Liver (tissue), 9 donors: ENCODE measurements around the gene MYO3B. TPM values are rescaled to one million over a fixed set of nuclear protein-coding genes. Genes with fewer than 3 reads are reported as not detected.

ENCODE experiments used
- DNase-seq: peaks from one replicate; pipeline ENCODE4 v3.0.0-alpha.2; 2017; ENCODE audit warnings: low spot score
- H3K27ac ChIP-seq, 2 donors: one replicate each; pipeline ENCODE4 v1.7.0; 2013; ENCODE audit warnings: inconsistent platforms in 2 of 2, low read length in 2 of 2, control low read depth in 1 of 2, low read depth in 1 of 2, mild to moderate bottlenecking in 1 of 2
- H3K27me3 ChIP-seq, 4 donors: one replicate each; pipeline versions ENCODE4 v1.6.1 to v1.7.0; 2013; ENCODE audit warnings: low read length in 3 of 4, inconsistent platforms in 1 of 4, mild to moderate bottlenecking in 1 of 4, moderate library complexity in 1 of 4; ENCODE audit not compliant: control insufficient read depth in 4 of 4, insufficient read depth in 4 of 4
- H3K36me3 ChIP-seq, 4 donors: one replicate each; pipeline versions ENCODE4 v1.6.1 to v1.7.0; 2013; ENCODE audit warnings: low read length in 3 of 4, mild to moderate bottlenecking in 3 of 4, low read depth in 1 of 4, moderate library complexity in 1 of 4; ENCODE audit not compliant: control insufficient read depth in 4 of 4, insufficient read depth in 3 of 4
- H3K4me1 ChIP-seq, 4 donors: one replicate each; pipeline versions ENCODE4 v1.6.1 to v1.7.0; 2013; ENCODE audit warnings: low read length in 3 of 4, mild to moderate bottlenecking in 3 of 4, moderate library complexity in 1 of 4; ENCODE audit not compliant: control insufficient read depth in 4 of 4, insufficient read depth in 4 of 4
- H3K4me3 ChIP-seq, 3 donors: one replicate each; pipeline versions ENCODE4 v1.6.1 to v1.7.0; 2013; ENCODE audit warnings: low read length in 3 of 3, control low read depth in 1 of 3, low read depth in 1 of 3, mild to moderate bottlenecking in 1 of 3
- H3K9ac ChIP-seq, 2 donors: one replicate each; pipeline ENCODE4 v1.7.0; 2013; ENCODE audit warnings: low read length in 2 of 2, mild to moderate bottlenecking in 2 of 2, moderate library complexity in 2 of 2, control low read depth in 1 of 2, low read depth in 1 of 2
- H3K9me3 ChIP-seq, 4 donors: one replicate each; pipeline versions ENCODE4 v1.6.1 to v1.7.0; 2013; ENCODE audit warnings: low read length in 3 of 4; ENCODE audit not compliant: control insufficient read depth in 4 of 4
- CTCF ChIP-seq: fragments of 150-350 bp; IDR thresholded peaks from 2 replicates; pipeline ENCODE4 v1.5.1; 2017; ENCODE audit warnings: improper control_type of control experiment, low read depth, low read length; ENCODE audit not compliant: missing input control
- EGR1 ChIP-seq, 2 donors: IDR thresholded peaks; 2 replicates each; pipeline ENCODE4 v1.6.1; 2016 to 2018; ENCODE audit warnings: antibody characterized with exemption in 2 of 2, low read depth in 2 of 2
- FOXA2 ChIP-seq: IDR thresholded peaks from 2 replicates; pipeline ENCODE4 v1.6.1; 2016; ENCODE audit warnings: antibody characterized with exemption
- HNF4A ChIP-seq, 2 donors: conservative IDR thresholded peaks; 2 replicates each; pipeline ENCODE4 v1.6.1; 2016; ENCODE audit warnings: antibody characterized with exemption in 2 of 2, mild to moderate bottlenecking in 2 of 2
- JUND ChIP-seq, 2 donors: IDR thresholded peaks; 2 replicates each; pipeline ENCODE4 v1.6.1; 2016; ENCODE audit warnings: antibody characterized with exemption in 2 of 2
- MAX ChIP-seq: IDR thresholded peaks from 2 replicates; pipeline ENCODE4 v1.6.1; 2016; ENCODE audit warnings: antibody characterized with exemption
- NR2F2 ChIP-seq: IDR thresholded peaks from 2 replicates; pipeline ENCODE4 v1.6.1; 2016; ENCODE audit warnings: antibody characterized with exemption
- RAD21 ChIP-seq, 2 donors: IDR thresholded peaks; 2 replicates each; pipeline ENCODE4 v1.6.1; 2016; ENCODE audit warnings: antibody characterized with exemption in 2 of 2, mild to moderate bottlenecking in 2 of 2
- REST ChIP-seq: IDR thresholded peaks from 2 replicates; pipeline ENCODE4 v1.6.1; 2016; ENCODE audit warnings: antibody characterized with exemption, mild to moderate bottlenecking
- SP1 ChIP-seq: IDR thresholded peaks from 2 replicates; pipeline ENCODE4 v1.6.1; 2018; ENCODE audit warnings: antibody characterized with exemption, mild to moderate bottlenecking
- YY1 ChIP-seq: IDR thresholded peaks from 2 replicates; pipeline ENCODE4 v1.6.1; 2016; ENCODE audit warnings: antibody characterized with exemption, mild to moderate bottlenecking
- WGBS: extraction: QIAGEN DNeasy Blood & Tissue Kit; methylation state at CpG from one replicate; pipeline ENCODE4 v1.1.7; 2013; 5-methylcytosine and 5-hydroxymethylcytosine counted together
- polyA plus RNA-seq, 2 donors: library from polyadenylated mRNA; stranded (reverse) in 1 of 2; unstranded in 1 of 2; fragments of 200-250 nt in 1 of 2; fragments of >200 nt in 1 of 2; fragmentation: Nextera tagmentation in 1 of 2; extraction: Ambion mirVana in 1 of 2; gene quantifications; one replicate each; pipeline versions ENCODE4 v1.2.1 to v1.2.3, GENCODE V29; 2013 to 2015
- total RNA-seq, 2 donors: library from RNA; depleted of rRNA; stranded (reverse); fragments of >200 nt; gene quantifications; one replicate each; pipeline ENCODE4 v1.2.3, GENCODE V29; 2014
- donor health status: healthy.
- donor health status: healthy.
- donor health status: healthy.
- donor health status: healthy.
- donor health status: healthy.

The MYO3B gene
- total and polyA plus RNA-seq, 4 donors, result under 0.01 to 0.05 TPM; not detected in 2

- no peak for TF ChIP-seq REST
Observed at GRCh38 chr2:170145675-170146432, 32.1 kb upstream of the MYO3B start (continued).

GRCh38 chr2:170146784-170147183 lies 31.2 kb upstream of the MYO3B start:
- no peak overlapping the region for H3K9ac ChIP-seq
- no peaks in the 10 kb centered on the region for H3K9me3 ChIP-seq

GRCh38 chr2:170147576-170147975 lies 30.4 kb upstream of the MYO3B start:
- WGBS, result 83% methylated on average over 3 of the region's 3 CpGs

More at GRCh38 chr2:170146784-170147183, 31.2 kb upstream of the MYO3B start:
- Histone ChIP-seq H3K27ac (no peak overlapping the region), H3K4me1 (no peaks in the 10 kb centered on the region), H3K36me3 (no peaks in the 10 kb centered on the region), H3K4me3 (no peak overlapping the region), H3K27me3 (peaks cover 0 to 3% (median 0%) of the 10 kb centered on the region in 4 donors)
- no peak for TF ChIP-seq RAD21 (IDR thresholded peaks at IDR 0.05)
- TF ChIP-seq SP1, result no peak
- TF ChIP-seq YY1, result no peak
- no peak for TF ChIP-seq CTCF
- TF ChIP-seq EGR1 (IDR thresholded peaks at IDR 0.05; ENCODE audit: low read depth in 2 of 2), result no peak
- no peak for TF ChIP-seq JUND (IDR thresholded peaks at IDR 0.05)
- WGBS, result 79% methylated on average over 4 of the region's 4 CpGs
- no peak for DNase-seq

More at GRCh38 chr2:170147576-170147975, 30.4 kb upstream of the MYO3B start:
- Histone ChIP-seq H3K4me3 (no peak overlapping the region), H3K27ac (no peak overlapping the region), H3K9me3 (no peaks in the 10 kb centered on the region), H3K36me3 (no peaks in the 10 kb centered on the region), H3K9ac (no peak overlapping the region), H3K27me3 (peaks cover 0 to 3% (median 0%) of the 10 kb centered on the region in 4 donors), H3K4me1 (no peaks in the 10 kb centered on the region)
- no peak for DNase-seq
- TF ChIP-seq REST (no peak), HNF4A (conservative IDR thresholded peaks at IDR 0.05) (no peak), RAD21 (IDR thresholded peaks at IDR 0.05) (no peak), MAX (no peak), CTCF (no peak), JUND (IDR thresholded peaks at IDR 0.05) (no peak), NR2F2 (no peak), YY1 (no peak), FOXA2 (no peak), SP1 (no peak)
